HG03196 (cell line): ENCODE data around the gene ZDHHC19.
"Not testable (repeated sequence)": the region's sequence is repeated elsewhere in the genome, so short reads cannot be mapped to it uniquely, and the experiment has no call there.

Experiments used
- ATAC-seq: cut with Tn5 transposase; IDR thresholded peaks from one replicate; pipeline ENCODE4 v1.9.1; 2021; ENCODE audit not compliant: unreplicated experiment

ZDHHC19 gene, protein sequence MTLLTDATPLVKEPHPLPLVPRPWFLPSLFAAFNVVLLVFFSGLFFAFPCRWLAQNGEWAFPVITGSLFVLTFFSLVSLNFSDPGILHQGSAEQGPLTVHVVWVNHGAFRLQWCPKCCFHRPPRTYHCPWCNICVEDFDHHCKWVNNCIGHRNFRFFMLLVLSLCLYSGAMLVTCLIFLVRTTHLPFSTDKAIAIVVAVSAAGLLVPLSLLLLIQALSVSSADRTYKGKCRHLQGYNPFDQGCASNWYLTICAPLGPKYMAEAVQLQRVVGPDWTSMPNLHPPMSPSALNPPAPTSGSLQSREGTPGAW

DNA sequence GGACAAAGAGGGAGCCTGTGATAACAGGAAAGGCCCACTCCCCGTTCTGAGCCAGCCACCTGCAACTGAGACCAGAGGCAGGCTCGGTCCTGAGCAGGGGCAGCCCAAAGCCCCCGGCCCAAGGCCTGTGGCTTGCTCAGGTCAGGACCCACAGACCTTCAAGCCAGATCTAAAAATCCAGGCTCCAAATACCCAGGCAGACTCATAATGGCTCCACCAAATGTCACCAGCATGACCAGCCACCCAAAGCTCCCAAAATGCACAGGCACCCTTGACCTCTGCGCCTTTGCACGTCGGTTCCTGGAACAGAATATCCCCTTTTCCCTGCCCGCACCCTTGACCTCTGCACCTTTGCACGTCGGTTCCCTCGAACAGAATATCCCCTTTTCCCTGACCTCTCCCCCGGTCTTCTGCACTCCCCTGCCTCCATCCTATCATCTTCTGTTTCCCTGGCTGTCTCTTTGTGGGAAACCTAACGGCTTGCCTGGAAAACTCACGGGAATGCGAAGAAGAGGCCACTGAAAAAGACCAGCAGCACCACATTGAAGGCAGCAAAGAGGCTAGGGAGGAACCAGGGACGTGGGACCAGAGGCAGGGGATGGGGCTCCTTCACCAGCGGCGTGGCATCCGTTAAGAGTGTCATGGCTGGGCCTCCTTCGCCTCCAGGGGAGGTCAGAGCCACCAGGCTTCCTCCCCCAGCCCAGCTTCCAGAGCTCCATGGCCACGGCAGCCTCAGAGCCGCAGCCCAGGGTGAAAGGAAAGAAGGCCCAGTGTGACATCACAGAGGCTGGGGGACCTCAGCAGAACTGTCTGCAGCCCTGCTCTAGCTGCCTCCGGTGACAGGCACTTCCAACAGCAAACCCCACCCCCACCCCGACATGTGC is at the start of gene ZDHHC19:
Gene ZDHHC19 (minus strand): TSS at position 728 of the 884 bp plus-strand sequence. CDS start 85 bp downstream, at position 643.
- ATAC-seq, result no peak

- no peak for ATAC-seq
Observed at GRCh38 chr3:196260784-196261183, 49.6 kb upstream of the ZDHHC19 start.

GRCh38 chr3:196255776-196256175 is 44.6 kb upstream of the ZDHHC19 start:
- ATAC-seq, result no peak

- ATAC-seq, result no peak
Observed at GRCh38 chr3:196254376-196255283, 43.4 kb upstream of the ZDHHC19 start.

- ATAC-seq, result no peak
Observed at GRCh38 chr3:196251918-196252317, 40.7 kb upstream of the ZDHHC19 start.

DNA sequence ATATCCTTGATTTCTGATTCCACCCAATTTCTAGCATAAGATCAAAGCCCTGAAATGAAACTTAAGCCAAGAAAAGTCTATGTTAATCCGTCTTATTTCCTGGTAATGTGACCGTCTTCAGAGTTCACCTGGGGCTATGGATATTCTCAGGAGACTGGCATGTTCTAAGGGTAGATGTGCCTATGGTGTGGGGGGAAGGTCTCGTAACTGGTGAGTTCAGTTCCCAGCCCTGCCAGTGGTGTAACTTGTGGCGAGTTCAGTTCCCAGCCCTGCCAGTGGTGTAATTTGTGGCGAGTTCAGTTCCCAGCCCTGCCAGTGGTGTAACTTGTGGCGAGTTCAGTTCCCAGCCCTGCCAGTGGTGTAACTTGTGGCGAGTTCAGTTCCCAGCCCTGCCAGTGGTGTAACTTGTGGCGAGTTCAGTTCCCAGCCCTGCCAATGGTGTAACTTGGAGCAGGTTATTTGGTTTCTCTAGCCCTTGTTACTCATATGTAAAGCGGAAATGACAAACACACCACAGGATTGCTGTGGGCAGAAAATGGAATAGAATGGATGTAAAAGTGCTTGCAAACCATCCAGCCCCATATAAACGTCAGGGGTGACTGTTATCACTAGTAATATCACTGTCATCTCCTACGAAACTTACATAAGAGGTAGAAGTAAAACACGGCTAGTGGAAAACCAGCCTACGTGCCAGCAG is 35.6 kb upstream of the ZDHHC19 start:
- no peak for ATAC-seq

- ATAC-seq, result not testable (repeated sequence)
Observed at GRCh38 chr3:196244166-196244565, 33.0 kb upstream of the ZDHHC19 start.

GRCh38 chr3:196241704-196242103 is 30.5 kb upstream of the ZDHHC19 start:
- ATAC-seq, result no peak

DNA sequence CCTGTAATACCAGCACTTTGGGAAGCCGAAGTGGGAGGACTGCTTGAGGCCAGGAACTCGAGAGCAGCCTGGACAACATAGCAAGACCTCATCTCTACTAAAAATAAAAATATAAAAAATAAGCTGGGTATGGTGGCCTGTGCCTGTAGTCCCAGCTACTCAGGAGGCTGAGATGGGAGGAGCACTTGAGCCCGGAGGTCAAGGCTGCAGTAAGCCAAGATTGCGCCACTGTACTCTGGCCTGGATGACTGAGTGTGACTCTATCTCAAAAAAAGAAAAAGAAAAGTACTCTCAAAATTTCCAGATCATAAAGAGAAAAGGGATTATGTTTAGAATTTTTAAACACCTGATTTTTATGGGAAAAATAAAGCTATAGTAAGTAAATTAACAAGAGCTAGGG is 29.2 kb upstream of the ZDHHC19 start:
- ATAC-seq, result no peak

DNA sequence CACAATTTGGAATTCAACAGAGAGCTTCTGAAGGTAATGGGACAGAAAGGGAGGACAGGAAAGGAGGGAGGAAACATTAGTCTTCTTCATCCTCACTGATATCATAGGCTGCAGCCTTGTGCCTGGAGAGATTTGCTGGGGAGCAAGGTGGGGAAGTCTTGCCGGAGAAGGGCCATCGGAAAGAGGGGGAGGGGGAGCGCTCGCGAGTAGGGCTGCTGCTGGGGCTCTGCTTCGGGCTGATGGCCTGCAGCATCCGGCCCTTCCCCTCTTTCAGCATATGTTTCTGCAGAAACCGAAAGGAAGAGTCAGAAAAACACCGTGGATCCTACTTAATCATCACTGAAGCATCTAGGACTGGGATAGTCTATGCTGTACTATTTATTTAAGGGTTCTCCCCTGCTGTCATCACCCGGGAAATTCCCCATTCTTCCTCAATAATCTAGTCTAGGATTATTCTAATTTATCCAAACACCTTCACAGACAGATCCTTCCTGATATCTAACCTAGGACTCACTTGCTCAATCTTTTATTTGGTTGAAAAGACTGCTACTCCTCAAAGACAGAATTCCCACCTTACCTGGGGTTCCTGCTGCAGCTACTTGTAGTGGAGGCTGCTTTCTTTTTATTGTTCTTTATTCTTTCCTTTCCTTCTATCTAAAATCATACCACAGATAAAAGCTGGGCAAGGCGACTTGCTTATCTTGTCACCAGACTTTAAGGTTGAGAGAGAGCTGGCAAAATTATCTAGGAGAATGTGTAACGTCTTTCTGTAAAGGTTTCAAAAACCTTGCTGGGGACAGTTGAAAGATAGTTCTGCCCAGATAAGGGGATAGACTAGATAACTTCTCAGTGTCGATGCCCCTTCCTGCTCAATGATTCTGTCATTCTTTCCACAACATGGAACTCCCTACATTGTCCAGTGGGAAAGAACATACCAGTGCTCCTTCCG is 27.7 kb upstream of the ZDHHC19 start:
- no peak for ATAC-seq

GRCh38 chr3:196237203-196237602 is 26.0 kb upstream of the ZDHHC19 start:
- ATAC-seq, result no peak

GRCh38 chr3:196236223-196236622 is 25.0 kb upstream of the ZDHHC19 start:
- ATAC-seq, result no peak

- ATAC-seq, result no peak
Observed at GRCh38 chr3:196235452-196236122, 24.4 kb upstream of the ZDHHC19 start.

DNA sequence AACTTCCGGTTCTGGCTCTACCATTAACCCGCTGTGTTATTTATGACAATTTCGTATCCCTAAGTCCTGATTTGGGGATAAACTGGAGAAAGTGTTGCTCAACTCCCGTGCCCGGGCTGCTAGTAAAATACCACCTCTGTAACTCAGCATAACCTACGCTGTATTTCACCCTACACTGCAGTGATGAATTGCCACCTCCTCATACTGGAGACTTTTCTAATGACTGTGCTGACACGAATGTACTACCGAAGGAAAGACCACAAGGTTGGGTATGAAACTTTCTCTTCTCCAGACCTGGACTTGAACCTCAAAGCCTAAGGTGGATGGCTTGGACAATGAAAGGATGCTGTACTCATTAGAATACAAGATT is 21.7 kb upstream of the ZDHHC19 start:
- ATAC-seq, result no peak

GRCh38 chr3:196232154-196232881 is 21.1 kb upstream of the ZDHHC19 start:
- no peak for ATAC-seq

GRCh38 chr3:196227629-196228493 is 16.7 kb upstream of the ZDHHC19 start:
- no peak for ATAC-seq

DNA sequence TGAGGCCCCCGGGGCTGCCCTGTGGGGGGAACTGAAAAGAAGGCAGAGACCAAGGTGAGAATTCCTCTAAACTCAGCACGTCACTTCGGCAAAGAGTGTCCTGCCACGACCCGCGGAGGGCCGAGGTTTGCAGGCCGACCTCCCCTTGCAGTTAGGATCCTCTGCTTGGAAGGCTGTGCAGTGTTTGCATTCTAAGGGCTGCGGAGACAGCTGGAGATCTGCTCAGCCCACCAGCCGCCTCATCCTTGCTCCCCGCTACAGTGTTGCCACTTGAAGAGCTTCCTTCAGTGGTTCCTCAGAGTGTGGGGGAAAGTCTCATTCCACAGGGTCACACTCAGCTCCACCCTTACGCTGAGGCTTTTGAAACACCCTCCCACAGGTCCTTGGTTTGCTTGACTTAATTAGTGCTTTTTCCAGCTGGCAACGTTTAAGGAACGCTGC is 15.9 kb upstream of the ZDHHC19 start:
- ATAC-seq, result no peak
